Activated naive CD4-positive, alpha-beta T cell treated with anti-CD3 and anti-CD28 coated beads, Interleukin-2, amount 10 ng/mL, durations not matched to agents 7 days and 5 days (primary cell): ENCODE measurements around the gene UBAC1.

Experiments used
- CTCF ChIA-PET: fragments of 350-600 bp; sonication (Branson Sonifier 250); formaldehyde crosslinking; loops from one replicate; lab custom pipeline; 2021; ENCODE audit warnings: antibody characterized with exemption; lab: Charles Lee
- DNase-seq: peaks from one replicate; pipeline ENCODE4 v3.0.0-alpha.2; 2020
- H3K27ac Mint-ChIP-seq: one replicate; pipeline ENCODE4 v1.8.0; 2021; ENCODE audit warnings: mild to moderate bottlenecking, moderate library complexity, mixed read lengths
- H3K27me3 Mint-ChIP-seq: one replicate; pipeline ENCODE4 v1.8.0; 2021; ENCODE audit warnings: mild to moderate bottlenecking, mixed read lengths
- H3K36me3 Mint-ChIP-seq: one replicate; pipeline ENCODE4 v1.8.0; 2021; ENCODE audit warnings: mixed read lengths
- H3K4me1 Mint-ChIP-seq: one replicate; pipeline ENCODE4 v1.8.0; 2021; ENCODE audit warnings: mixed read lengths
- H3K4me3 Mint-ChIP-seq: one replicate; pipeline ENCODE4 v1.8.0; 2021; ENCODE audit warnings: mild to moderate bottlenecking, moderate library complexity, mixed read lengths
- H3K9me3 Mint-ChIP-seq: one replicate; pipeline ENCODE4 v1.8.0; 2021; ENCODE audit warnings: mixed read lengths

Gene UBAC1

GRCh38 chr9:135939351-135940265 lies 21.6 kb downstream of the UBAC1 start:
- Mint-ChIP-seq H3K27ac (peak overlapping the region; percentile 88), H3K36me3 (peaks cover 61% of the 10 kb centered on the region), H3K9me3 (peaks cover 4% of the 10 kb centered on the region), H3K27me3 (peaks cover 5% of the 10 kb centered on the region), H3K4me1 (peaks cover 5% of the 10 kb centered on the region), H3K4me3 (peak overlapping the region; percentile 59)
- CTCF ChIA-PET: no interaction called here
- DNase-seq: peak; percentile 31

- peaks cover 4% of the 10 kb centered on the region for H3K9me3 Mint-ChIP-seq
- peaks cover 55% of the 10 kb centered on the region for H3K36me3 Mint-ChIP-seq
- CTCF ChIA-PET: interaction anchor here (1.7 kb wide), 1 partner anchor 74 kb away, joined by 4 read pairs; no protein-coding TSS in a partner anchor
- no peak for DNase-seq
- peaks cover 5% of the 10 kb centered on the region for H3K27me3 Mint-ChIP-seq
- peaks cover 5% of the 10 kb centered on the region for H3K4me1 Mint-ChIP-seq
- H3K4me3 Mint-ChIP-seq: no peak overlapping the region
- no peak overlapping the region for H3K27ac Mint-ChIP-seq
Observed at GRCh38 chr9:135937521-135938489, 23.4 kb downstream of the UBAC1 start.

DNA sequence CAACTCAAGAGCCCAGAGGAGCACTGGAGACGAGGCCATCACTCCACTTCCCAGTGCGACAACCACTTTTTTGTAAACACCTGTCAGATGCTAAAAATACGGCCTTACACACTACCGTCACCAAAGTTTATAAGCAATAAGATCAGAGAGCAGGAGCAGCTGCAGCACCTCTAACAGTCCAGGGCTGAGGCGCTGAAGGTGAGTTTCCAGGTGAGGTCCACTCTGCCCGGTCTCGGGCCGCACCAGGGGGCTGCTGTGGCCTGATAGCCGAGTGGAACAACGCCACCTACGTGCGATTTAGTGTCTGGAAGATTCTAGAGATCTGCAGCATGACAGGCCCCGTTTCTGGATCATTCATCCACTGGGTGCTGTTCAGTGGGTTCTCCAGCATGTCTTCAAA lies 28.1 kb downstream of the UBAC1 start:
- DNase-seq: no peak
- Mint-ChIP-seq H3K4me1 (no peaks in the 10 kb centered on the region), H3K27ac (no peak overlapping the region), H3K36me3 (peaks cover 44% of the 10 kb centered on the region), H3K9me3 (no peaks in the 10 kb centered on the region), H3K4me3 (no peak overlapping the region), H3K27me3 (no peaks in the 10 kb centered on the region)
- CTCF ChIA-PET: no interaction called here

DNA sequence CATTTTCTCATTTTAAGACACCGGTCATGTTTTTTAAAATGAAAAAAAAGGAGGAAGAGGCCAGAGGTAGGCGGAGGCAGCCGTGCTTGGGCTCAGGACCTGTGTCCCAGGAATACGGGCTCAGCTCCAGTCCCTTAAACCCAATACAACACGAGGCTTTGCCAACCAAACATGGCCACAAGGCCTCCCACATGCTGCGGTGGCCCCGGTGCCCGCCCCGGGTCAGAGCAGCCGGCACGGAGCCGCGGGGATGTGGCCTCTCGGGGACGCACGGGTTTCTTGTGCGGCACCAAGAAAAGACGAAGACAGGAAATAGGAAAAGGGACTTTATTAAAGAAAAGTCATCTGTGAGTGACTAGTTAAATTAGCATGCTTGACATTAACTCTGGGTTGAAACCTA lies 28.5 kb downstream of the UBAC1 start:
- H3K36me3 Mint-ChIP-seq: peaks cover 40% of the 10 kb centered on the region
- peaks cover 4% of the 10 kb centered on the region for H3K4me1 Mint-ChIP-seq
- no peak for DNase-seq
- CTCF ChIA-PET: no interaction called here
- H3K9me3 Mint-ChIP-seq: no peaks in the 10 kb centered on the region
- H3K27me3 Mint-ChIP-seq: no peaks in the 10 kb centered on the region
- no peak overlapping the region for H3K27ac Mint-ChIP-seq
- no peak overlapping the region for H3K4me3 Mint-ChIP-seq

GRCh38 chr9:135931349-135931820 lies 29.8 kb downstream of the UBAC1 start:
- no peaks in the 10 kb centered on the region for H3K9me3 Mint-ChIP-seq
- no peaks in the 10 kb centered on the region for H3K27me3 Mint-ChIP-seq
- CTCF ChIA-PET: no interaction called here
- peaks cover 29% of the 10 kb centered on the region for H3K36me3 Mint-ChIP-seq
- H3K4me3 Mint-ChIP-seq: no peak overlapping the region
- no peak for DNase-seq
- H3K4me1 Mint-ChIP-seq: peaks cover 6% of the 10 kb centered on the region
- no peak overlapping the region for H3K27ac Mint-ChIP-seq

DNA sequence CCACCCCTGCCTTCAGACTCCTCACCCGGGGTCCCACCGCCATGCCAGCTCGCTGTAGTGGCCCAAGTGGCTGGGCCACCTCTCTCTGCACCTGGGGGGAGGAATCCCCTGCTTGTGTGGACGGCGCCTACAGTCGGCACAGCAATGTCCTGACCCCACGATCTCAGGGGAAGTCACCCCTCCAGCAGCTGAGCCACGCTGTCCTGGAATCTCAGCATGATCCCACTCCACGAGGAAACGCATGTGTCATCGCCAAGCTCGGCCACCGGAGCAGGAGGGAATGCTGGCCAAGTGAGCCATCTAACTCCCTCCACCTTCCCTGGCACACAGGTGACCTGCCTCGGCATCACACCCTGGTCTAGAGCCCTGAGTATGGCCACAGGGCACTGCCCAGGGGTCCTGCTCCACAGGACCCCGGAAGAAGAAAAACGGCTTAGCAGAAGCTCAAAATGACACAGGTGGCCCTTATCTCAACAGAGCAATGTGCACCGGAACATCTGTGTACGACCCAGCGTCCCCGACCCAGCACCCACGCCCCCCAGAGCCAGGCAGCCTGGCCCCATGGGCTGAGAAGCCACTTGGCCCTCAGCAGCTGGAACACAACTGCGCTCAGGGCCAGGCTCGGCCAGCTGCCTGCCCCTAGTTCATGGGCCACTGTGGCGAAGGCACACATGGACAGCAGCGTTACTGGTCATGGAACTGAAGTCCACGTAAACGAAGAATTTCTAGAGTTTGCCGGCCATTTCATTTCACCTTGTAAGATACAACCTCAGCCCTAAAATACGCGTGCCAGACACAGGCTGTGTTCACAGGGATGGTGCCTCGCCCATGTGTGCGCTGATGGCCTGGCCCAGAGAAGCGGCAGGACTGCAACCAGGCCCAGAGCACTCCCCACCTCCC lies 30.5 kb downstream of the UBAC1 start:
- peaks cover 10% of the 10 kb centered on the region for H3K4me1 Mint-ChIP-seq
- no peak overlapping the region for H3K4me3 Mint-ChIP-seq
- H3K9me3 Mint-ChIP-seq: no peaks in the 10 kb centered on the region
- H3K27me3 Mint-ChIP-seq: no peaks in the 10 kb centered on the region
- no peak for DNase-seq
- H3K27ac Mint-ChIP-seq: no peak overlapping the region
- CTCF ChIA-PET: no interaction called here
- peaks cover 24% of the 10 kb centered on the region for H3K36me3 Mint-ChIP-seq

DNA sequence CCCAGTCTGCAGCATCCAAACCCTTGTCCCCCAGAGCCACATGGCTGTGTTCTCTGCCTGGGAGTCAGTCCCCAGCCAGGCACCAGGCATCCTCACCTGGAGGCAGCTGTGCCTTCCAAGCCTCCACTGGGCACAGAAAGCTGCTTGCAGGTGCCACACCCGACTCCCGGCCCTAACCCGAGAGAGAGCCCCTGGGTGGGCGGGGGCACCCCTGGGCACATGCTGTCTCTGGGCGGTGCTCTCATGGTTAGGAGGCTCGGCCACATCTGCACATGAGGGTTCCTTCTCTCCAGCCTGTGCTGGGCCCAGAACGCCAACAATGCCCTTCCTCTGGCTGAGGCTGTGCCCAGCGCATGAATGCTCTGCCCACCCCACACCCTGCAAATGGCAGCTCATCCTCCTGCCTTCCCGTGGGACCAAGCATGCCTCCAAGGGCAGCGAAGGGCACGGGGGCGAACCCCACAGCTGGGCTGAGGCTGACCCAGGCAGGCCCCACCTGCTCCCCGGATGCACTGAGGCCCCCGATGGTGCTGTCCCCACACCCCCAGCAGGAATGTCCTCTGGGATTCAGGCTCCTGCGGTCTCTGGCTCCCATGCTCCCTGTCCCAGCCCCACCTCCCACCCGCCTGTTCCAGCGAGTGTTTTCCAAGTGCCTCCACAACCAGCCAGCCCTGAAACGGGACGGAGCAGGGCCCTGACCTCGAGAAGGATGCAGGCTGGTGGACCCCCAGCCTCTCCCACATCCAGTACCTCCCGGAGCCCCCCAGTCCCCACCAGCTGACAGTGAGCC lies 31.3 kb downstream of the UBAC1 start:
- CTCF ChIA-PET: no interaction called here
- Mint-ChIP-seq H3K9me3 (no peaks in the 10 kb centered on the region), H3K27ac (no peak overlapping the region), H3K4me1 (peaks cover 19% of the 10 kb centered on the region), H3K4me3 (no peak overlapping the region), H3K27me3 (no peaks in the 10 kb centered on the region), H3K36me3 (peaks cover 16% of the 10 kb centered on the region)
- DNase-seq: no peak

DNA sequence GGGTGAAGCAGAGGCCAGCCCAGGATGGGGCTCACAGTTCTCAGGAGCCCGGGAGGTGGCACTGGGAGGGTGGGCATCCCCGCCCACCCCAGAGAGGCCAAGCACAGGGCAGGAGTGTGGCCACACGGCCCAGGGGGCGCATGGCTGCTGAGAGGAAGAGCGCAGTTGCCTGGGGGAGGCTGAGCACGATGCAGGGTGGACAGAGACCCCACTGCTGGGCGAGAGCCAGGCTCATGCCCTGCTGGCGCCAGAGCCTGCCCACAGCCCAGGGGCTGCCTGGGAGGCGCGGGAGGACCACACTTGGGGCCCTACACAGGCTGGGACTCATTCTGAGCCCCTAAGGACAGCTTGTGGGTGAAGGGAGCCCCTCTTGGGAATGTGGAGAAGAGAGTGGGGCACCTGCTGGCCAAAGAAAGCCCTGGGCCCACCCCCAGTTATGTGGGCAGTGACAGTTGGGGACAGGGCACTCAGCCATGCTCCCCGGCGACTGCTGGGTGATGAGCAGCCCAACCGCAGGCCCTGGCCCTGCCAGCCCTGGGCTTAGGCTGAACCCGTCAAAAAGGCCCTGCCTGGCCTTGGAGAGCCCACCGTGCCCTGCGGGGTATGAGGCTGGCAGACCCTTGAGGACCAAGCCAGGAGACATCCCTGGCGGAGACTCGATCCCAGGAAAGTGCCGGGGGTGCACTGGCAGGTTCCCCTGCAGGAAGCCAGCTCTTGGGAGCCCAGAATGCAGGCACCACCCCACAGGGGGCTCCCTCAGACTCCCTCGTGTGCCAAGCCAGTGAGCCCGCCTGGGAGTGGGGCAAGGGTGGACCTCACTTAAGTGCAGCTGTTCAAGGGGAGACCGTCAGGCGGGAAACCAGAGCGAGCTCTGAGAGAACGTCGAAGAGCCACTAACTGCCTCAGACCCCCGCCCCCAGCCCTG lies 32.2 kb downstream of the UBAC1 start:
- H3K4me1 Mint-ChIP-seq: peaks cover 19% of the 10 kb centered on the region
- H3K36me3 Mint-ChIP-seq: peaks cover 15% of the 10 kb centered on the region
- H3K27ac Mint-ChIP-seq: no peak overlapping the region
- DNase-seq: no peak
- no peak overlapping the region for H3K4me3 Mint-ChIP-seq
- no peaks in the 10 kb centered on the region for H3K27me3 Mint-ChIP-seq
- CTCF ChIA-PET: no interaction called here
- no peaks in the 10 kb centered on the region for H3K9me3 Mint-ChIP-seq

- no peak overlapping the region for H3K27ac Mint-ChIP-seq
- peaks cover 19% of the 10 kb centered on the region for H3K4me1 Mint-ChIP-seq
- no peaks in the 10 kb centered on the region for H3K9me3 Mint-ChIP-seq
- DNase-seq: no peak
- peaks cover 11% of the 10 kb centered on the region for H3K36me3 Mint-ChIP-seq
- CTCF ChIA-PET: no interaction called here
- no peaks in the 10 kb centered on the region for H3K27me3 Mint-ChIP-seq
- H3K4me3 Mint-ChIP-seq: no peak overlapping the region
Observed at GRCh38 chr9:135928074-135928730, 33.0 kb downstream of the UBAC1 start.

GRCh38 chr9:135927195-135928013 lies 33.8 kb downstream of the UBAC1 start:
- Mint-ChIP-seq H3K36me3 (peaks cover 9% of the 10 kb centered on the region), H3K27me3 (no peaks in the 10 kb centered on the region), H3K4me3 (no peak overlapping the region), H3K9me3 (no peaks in the 10 kb centered on the region), H3K27ac (no peak overlapping the region), H3K4me1 (peaks cover 19% of the 10 kb centered on the region)
- no peak for DNase-seq
- CTCF ChIA-PET: no interaction called here
